ENCODE data around the gene ALCAM.

GRCh38 chr3:105417525-105418289, 51.0 kb downstream of the ALCAM start:
- TF ChIP-seq CREB5 (CRISPR knock-in tag; IDR thresholded peaks at IDR 0.05; ENCODE audit: low read depth) (no peak), GLIS3 (CRISPR knock-in tag; IDR thresholded peaks at IDR 0.05) (no peak), ZFP30 (CRISPR knock-in tag; IDR thresholded peaks at IDR 0.05) (no peak), ARNTL (CRISPR knock-in tag; IDR thresholded peaks at IDR 0.05; ENCODE audit: borderline replicate concordance, low read depth) (no peak), SNAI2 (CRISPR knock-in tag; IDR thresholded peaks at IDR 0.05) (no peak), ZFP3 (CRISPR knock-in tag; IDR thresholded peaks at IDR 0.05) (no peak), CSDC2 (CRISPR knock-in tag; IDR thresholded peaks at IDR 0.05) (no peak), ZNF70 (CRISPR knock-in tag; IDR thresholded peaks at IDR 0.05) (no peak), ISL1 (CRISPR knock-in tag; IDR thresholded peaks at IDR 0.05) (no peak)
- TF ChIP-seq, protein P1, sequence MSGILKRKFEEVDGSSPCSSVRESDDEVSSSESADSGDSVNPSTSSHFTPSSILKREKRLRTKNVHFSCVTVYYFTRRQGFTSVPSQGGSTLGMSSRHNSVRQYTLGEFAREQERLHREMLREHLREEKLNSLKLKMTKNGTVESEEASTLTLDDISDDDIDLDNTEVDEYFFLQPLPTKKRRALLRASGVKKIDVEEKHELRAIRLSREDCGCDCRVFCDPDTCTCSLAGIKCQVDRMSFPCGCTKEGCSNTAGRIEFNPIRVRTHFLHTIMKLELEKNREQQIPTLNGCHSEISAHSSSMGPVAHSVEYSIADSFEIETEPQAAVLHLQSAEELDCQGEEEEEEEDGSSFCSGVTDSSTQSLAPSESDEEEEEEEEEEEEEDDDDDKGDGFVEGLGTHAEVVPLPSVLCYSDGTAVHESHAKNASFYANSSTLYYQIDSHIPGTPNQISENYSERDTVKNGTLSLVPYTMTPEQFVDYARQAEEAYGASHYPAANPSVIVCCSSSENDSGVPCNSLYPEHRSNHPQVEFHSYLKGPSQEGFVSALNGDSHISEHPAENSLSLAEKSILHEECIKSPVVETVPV (CRISPR knock-in tag; IDR thresholded peaks at IDR 0.05) = no peak
- TF ChIP-seq, protein P2, sequence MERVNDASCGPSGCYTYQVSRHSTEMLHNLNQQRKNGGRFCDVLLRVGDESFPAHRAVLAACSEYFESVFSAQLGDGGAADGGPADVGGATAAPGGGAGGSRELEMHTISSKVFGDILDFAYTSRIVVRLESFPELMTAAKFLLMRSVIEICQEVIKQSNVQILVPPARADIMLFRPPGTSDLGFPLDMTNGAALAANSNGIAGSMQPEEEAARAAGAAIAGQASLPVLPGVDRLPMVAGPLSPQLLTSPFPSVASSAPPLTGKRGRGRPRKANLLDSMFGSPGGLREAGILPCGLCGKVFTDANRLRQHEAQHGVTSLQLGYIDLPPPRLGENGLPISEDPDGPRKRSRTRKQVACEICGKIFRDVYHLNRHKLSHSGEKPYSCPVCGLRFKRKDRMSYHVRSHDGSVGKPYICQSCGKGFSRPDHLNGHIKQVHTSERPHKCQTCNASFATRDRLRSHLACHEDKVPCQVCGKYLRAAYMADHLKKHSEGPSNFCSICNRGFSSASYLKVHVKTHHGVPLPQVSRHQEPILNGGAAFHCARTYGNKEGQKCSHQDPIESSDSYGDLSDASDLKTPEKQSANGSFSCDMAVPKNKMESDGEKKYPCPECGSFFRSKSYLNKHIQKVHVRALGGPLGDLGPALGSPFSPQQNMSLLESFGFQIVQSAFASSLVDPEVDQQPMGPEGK (CRISPR knock-in tag; IDR thresholded peaks at IDR 0.05; ENCODE audit: borderline replicate concordance) = no peak
- TF ChIP-seq, protein P3, sequence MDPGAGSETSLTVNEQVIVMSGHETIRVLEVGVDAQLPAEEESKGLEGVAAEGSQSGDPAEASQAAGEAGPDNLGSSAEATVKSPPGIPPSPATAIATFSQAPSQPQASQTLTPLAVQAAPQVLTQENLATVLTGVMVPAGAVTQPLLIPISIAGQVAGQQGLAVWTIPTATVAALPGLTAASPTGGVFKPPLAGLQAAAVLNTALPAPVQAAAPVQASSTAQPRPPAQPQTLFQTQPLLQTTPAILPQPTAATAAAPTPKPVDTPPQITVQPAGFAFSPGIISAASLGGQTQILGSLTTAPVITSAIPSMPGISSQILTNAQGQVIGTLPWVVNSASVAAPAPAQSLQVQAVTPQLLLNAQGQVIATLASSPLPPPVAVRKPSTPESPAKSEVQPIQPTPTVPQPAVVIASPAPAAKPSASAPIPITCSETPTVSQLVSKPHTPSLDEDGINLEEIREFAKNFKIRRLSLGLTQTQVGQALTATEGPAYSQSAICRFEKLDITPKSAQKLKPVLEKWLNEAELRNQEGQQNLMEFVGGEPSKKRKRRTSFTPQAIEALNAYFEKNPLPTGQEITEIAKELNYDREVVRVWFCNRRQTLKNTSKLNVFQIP (CRISPR knock-in tag; IDR thresholded peaks at IDR 0.05; ENCODE audit: borderline replicate concordance, low read depth) = no peak

Data from SK-N-SH treated with all-trans-retinoic acid at 6 μM for 48 hours (cell line).